Suprapubic skin (tissue), 4 donors: ENCODE measurements around the gene MSN.

Experiments used
- CTCF ChIP-seq, 2 donors: fragments of 200-600 bp in 1 of 2; fragments of 450-650 bp in 1 of 2; sonication (generic) in 1 of 2; IDR thresholded peaks; one replicate each; pipeline ENCODE4 v1.5.1; 2016 to 2019; ENCODE audit warnings: antibody characterized with exemption in 2 of 2, mild to moderate bottlenecking in 1 of 2, moderate library complexity in 1 of 2
- EP300 ChIP-seq: sonication (generic); formaldehyde crosslinking; IDR thresholded peaks from one replicate; pipeline ENCODE4 v1.6.1; 2017; ENCODE audit warnings: antibody characterized with exemption
- POLR2AphosphoS5 ChIP-seq, 3 donors: sonication (generic); formaldehyde crosslinking; IDR thresholded peaks; one replicate each; pipeline ENCODE4 v1.6.1; 2017; ENCODE audit warnings: antibody characterized with exemption in 3 of 3

DNA sequence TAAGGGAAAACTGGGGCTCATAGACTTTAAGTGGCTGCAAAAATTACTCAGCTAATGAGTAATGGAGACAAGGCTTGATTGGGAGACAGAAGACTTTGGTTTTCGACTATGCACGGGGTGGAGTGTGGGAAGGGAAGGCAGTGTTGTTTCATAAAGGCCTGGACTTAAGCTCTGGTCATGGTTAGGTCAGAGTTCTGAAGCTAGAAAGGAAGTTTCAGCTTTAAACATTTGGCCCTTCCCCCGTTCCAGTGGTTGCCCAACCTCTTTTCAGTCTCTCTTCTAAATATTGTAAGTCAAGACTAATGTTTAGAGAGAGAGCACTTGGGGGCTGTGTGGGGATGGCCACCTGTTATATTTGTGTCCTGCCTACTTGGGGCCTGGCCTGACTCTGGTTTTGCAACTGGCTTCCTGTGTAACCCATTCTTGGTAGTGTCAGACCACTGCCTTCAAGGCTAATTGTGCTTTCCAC is 21.0 kb downstream of the MSN start:
- no peak for TF ChIP-seq EP300
- TF ChIP-seq CTCF (IDR thresholded peaks at IDR 0.05): no peak
- TF ChIP-seq POLR2AphosphoS5 (IDR thresholded peaks at IDR 0.05): no peak
